ENCODE data around the gene SLC25A19. TPM values are rescaled to one million over a fixed set of nuclear protein-coding genes. Genes with fewer than 3 reads are reported as not detected.

The SLC25A19 gene
- total and polyA plus RNA-seq, 2 donors (not counting 1 experiment from before 2014, with no cell fraction given): 5.1 to 9.7 TPM

GRCh38 chr17:75318211-75318610 is 29.0 kb upstream of the SLC25A19 start:
- Histone ChIP-seq H3K4me2 (ENCODE audit: extremely low read depth, insufficient read depth, low read length) (no peak overlapping the region), H3K4me1 (ENCODE audit: control insufficient read depth, extremely low read depth, insufficient read depth, low read length) (peaks cover 8% of the 10 kb centered on the region), H3K36me3 (ENCODE audit: control insufficient read depth, insufficient read depth, low read length) (peaks cover 12% of the 10 kb centered on the region), H3K27me3 (ENCODE audit: control insufficient read depth, insufficient read depth, low read length) (no peaks in the 10 kb centered on the region), H3K79me2 (ENCODE audit: control insufficient read depth, insufficient read depth, low read length) (no peaks in the 10 kb centered on the region), H3K9me3 (ENCODE audit: control insufficient read depth, insufficient read depth, low read depth, low read length) (no peaks in the 10 kb centered on the region), H3K4me3 (replicated peaks in 1 of 4; ENCODE audit: control extremely low read depth in 1 of 4, insufficient read depth in 1 of 4, low read depth in 3 of 4, low read length in 4 of 4) (no peak overlapping the region), H4K20me1 (ENCODE audit: control insufficient read depth, extremely low read depth, insufficient read depth, low read length) (no peaks in the 10 kb centered on the region), H3K9ac (ENCODE audit: insufficient read depth, low read length) (no peak overlapping the region), H2AFZ (ENCODE audit: low read length) (no peak overlapping the region), H3K27ac (ENCODE audit: insufficient read depth, low read length) (no peak overlapping the region)
- no peak for TF ChIP-seq CTCF (conservative IDR thresholded peaks at IDR 0.05 in 1 of 2, IDR thresholded peaks at IDR 0.05 in 1 of 2; ENCODE audit: low read depth in 1 of 2, low read length in 2 of 2)
- no peak for TF ChIP-seq EZH2 (IDR thresholded peaks at IDR 0.05; ENCODE audit: low read length, missing control alignments)
- DNase-seq (ENCODE audit: low read depth in 2 of 2): no peak

- Histone ChIP-seq H3K4me2 (ENCODE audit: extremely low read depth, insufficient read depth, low read length) (no peak overlapping the region), H3K4me3 (replicated peaks in 1 of 4; ENCODE audit: control extremely low read depth in 1 of 4, insufficient read depth in 1 of 4, low read depth in 3 of 4, low read length in 4 of 4) (no peak overlapping the region), H4K20me1 (ENCODE audit: control insufficient read depth, extremely low read depth, insufficient read depth, low read length) (no peaks in the 10 kb centered on the region), H3K9me3 (ENCODE audit: control insufficient read depth, insufficient read depth, low read depth, low read length) (no peaks in the 10 kb centered on the region), H3K27me3 (ENCODE audit: control insufficient read depth, insufficient read depth, low read length) (no peaks in the 10 kb centered on the region), H3K4me1 (ENCODE audit: control insufficient read depth, extremely low read depth, insufficient read depth, low read length) (peaks cover 8% of the 10 kb centered on the region), H3K36me3 (ENCODE audit: control insufficient read depth, insufficient read depth, low read length) (peaks cover 12% of the 10 kb centered on the region), H2AFZ (ENCODE audit: low read length) (no peak overlapping the region), H3K9ac (ENCODE audit: insufficient read depth, low read length) (no peak overlapping the region), H3K27ac (ENCODE audit: insufficient read depth, low read length) (no peak overlapping the region), H3K79me2 (ENCODE audit: control insufficient read depth, insufficient read depth, low read length) (no peaks in the 10 kb centered on the region)
- no peak for DNase-seq (ENCODE audit: low read depth in 2 of 2)
- TF ChIP-seq CTCF (conservative IDR thresholded peaks at IDR 0.05 in 1 of 2, IDR thresholded peaks at IDR 0.05 in 1 of 2; ENCODE audit: low read depth in 1 of 2, low read length in 2 of 2) (no peak), EZH2 (IDR thresholded peaks at IDR 0.05; ENCODE audit: low read length, missing control alignments) (no peak)
Measured at GRCh38 chr17:75317671-75318070, 28.4 kb upstream of the SLC25A19 start.

- peaks cover 8% of the 10 kb centered on the region for H3K4me1 ChIP-seq (ENCODE audit: control insufficient read depth, extremely low read depth, insufficient read depth, low read length)
- H3K36me3 ChIP-seq (ENCODE audit: control insufficient read depth, insufficient read depth, low read length): peaks cover 9% of the 10 kb centered on the region
- H3K4me2 ChIP-seq (ENCODE audit: extremely low read depth, insufficient read depth, low read length): no peak overlapping the region
- H3K9me3 ChIP-seq (ENCODE audit: control insufficient read depth, insufficient read depth, low read depth, low read length): no peaks in the 10 kb centered on the region
- no peaks in the 10 kb centered on the region for H4K20me1 ChIP-seq (ENCODE audit: control insufficient read depth, extremely low read depth, insufficient read depth, low read length)
- H3K79me2 ChIP-seq (ENCODE audit: control insufficient read depth, insufficient read depth, low read length): no peaks in the 10 kb centered on the region
- H3K27me3 ChIP-seq (ENCODE audit: control insufficient read depth, insufficient read depth, low read length): no peaks in the 10 kb centered on the region
- no peak for TF ChIP-seq EZH2 (IDR thresholded peaks at IDR 0.05; ENCODE audit: low read length, missing control alignments)
- TF ChIP-seq CTCF (conservative IDR thresholded peaks at IDR 0.05 in 1 of 2, IDR thresholded peaks at IDR 0.05 in 1 of 2; ENCODE audit: low read depth in 1 of 2, low read length in 2 of 2): no peak
- no peak for DNase-seq (ENCODE audit: low read depth in 2 of 2)
- H3K9ac ChIP-seq (ENCODE audit: insufficient read depth, low read length): no peak overlapping the region
- H3K4me3 ChIP-seq (replicated peaks in 1 of 4; ENCODE audit: control extremely low read depth in 1 of 4, insufficient read depth in 1 of 4, low read depth in 3 of 4, low read length in 4 of 4): no peak overlapping the region
- H2AFZ ChIP-seq (ENCODE audit: low read length): no peak overlapping the region
- no peak overlapping the region for H3K27ac ChIP-seq (ENCODE audit: insufficient read depth, low read length)
Measured at GRCh38 chr17:75316253-75316652, 27.0 kb upstream of the SLC25A19 start.

All from fibroblast of lung (primary cell).